Gastroesophageal sphincter (tissue), 4 donors: ENCODE measurements around the gene NEDD9. TPM values are rescaled to one million over a fixed set of nuclear protein-coding genes. Genes with fewer than 3 reads are reported as not detected.

Experiments
- ATAC-seq: fragments of 150-250 bp; one replicate; pipeline ENCODE4 v1.9.1; 2016; ENCODE audit warnings: mild to moderate bottlenecking, moderate library complexity
- H3K27ac ChIP-seq, 4 donors: fragments of 200-600 bp; sonication (generic) in 3 of 4; 1 replicate in 3 of 4; 2 replicates in 1 of 4; pipeline ENCODE4 v1.5.1; 2016 to 2019
- H3K27me3 ChIP-seq: fragments of 200-600 bp; sonication (generic); one replicate; pipeline ENCODE4 v1.5.1; 2019
- H3K36me3 ChIP-seq, 2 donors: fragments of 200-600 bp; sonication (generic); one replicate each; pipeline ENCODE4 v1.5.1; 2019; ENCODE audit warnings: control low read depth in 1 of 2
- H3K4me1 ChIP-seq, 3 donors: fragments of 200-600 bp; sonication (generic); 1 replicate in 2 of 3; 2 replicates in 1 of 3; pipeline ENCODE4 v1.5.1; 2016 to 2019; ENCODE audit warnings: control low read depth in 2 of 3
- H3K4me3 ChIP-seq, 2 donors: fragments of 200-600 bp; sonication (generic); one replicate each; pipeline ENCODE4 v1.5.1; 2019; ENCODE audit warnings: mild to moderate bottlenecking in 1 of 2, moderate library complexity in 1 of 2
- H3K9me3 ChIP-seq, 3 donors: fragments of 200-600 bp; sonication (generic); one replicate each; pipeline ENCODE4 v1.5.1; 2017 to 2019; ENCODE audit warnings: control low read depth in 2 of 3
- CTCF ChIP-seq, 4 experiments: fragments of 200-600 bp in 2 of 4; fragments of 450-650 bp in 2 of 4; sonication (generic) in 1 of 4; IDR thresholded peaks; one replicate each; pipeline ENCODE4 v1.5.1; 2017 to 2019; ENCODE audit warnings: antibody characterized with exemption in 4 of 4, mild to moderate bottlenecking in 2 of 4, moderate library complexity in 2 of 4
- EP300 ChIP-seq: sonication (generic); formaldehyde crosslinking; IDR thresholded peaks from one replicate; pipeline ENCODE4 v1.6.1; 2017; ENCODE audit warnings: antibody characterized with exemption, mild to moderate bottlenecking
- POLR2A ChIP-seq, 2 donors: fragments of 450-650 bp; IDR thresholded peaks; one replicate each; pipeline ENCODE4 v1.6.1; 2017; ENCODE audit warnings: antibody characterized with exemption in 2 of 2, mild to moderate bottlenecking in 2 of 2, moderate library complexity in 1 of 2
- POLR2AphosphoS5 ChIP-seq: sonication (generic); formaldehyde crosslinking; IDR thresholded peaks from one replicate; pipeline ENCODE4 v1.6.1; 2017; ENCODE audit warnings: antibody characterized with exemption
- WGBS, 2 donors: methylation state at CpG; one replicate each; pipeline ENCODE4 v1.1.5; 2018; ENCODE audit warnings: low coverage in 1 of 2; 5-methylcytosine and 5-hydroxymethylcytosine counted together
- total RNA-seq, 4 donors: library from RNA; depleted of rRNA; stranded (reverse); fragments of >200 nt; gene quantifications; one replicate each; pipeline ENCODE4 v1.1.0, GENCODE V29; 2016

NEDD9 gene
- total RNA-seq, 4 donors from 2014 or later: 13.1 to 42.7 (median 26.7) TPM

- Histone ChIP-seq H3K36me3 (no peaks in the 10 kb centered on the region), H3K4me3 (no peak overlapping the region), H3K9me3 (no peaks in the 10 kb centered on the region), H3K27me3 (no peaks in the 10 kb centered on the region), H3K4me1 (peaks cover 0 to 52% (median 20%) of the 10 kb centered on the region in 3 donors), H3K27ac (peak overlapping the region in 3 of 4 donors; percentile 36 to 71 (median 49))
- WGBS, 2 donors: 30 to 41% methylated on average over 3 to 4 of the region's 5 CpGs
- peak; percentile 85 for ATAC-seq
- peak; percentile 92 for TF ChIP-seq POLR2AphosphoS5
- no peak for TF ChIP-seq CTCF (IDR thresholded peaks at IDR 0.05)
Observed at GRCh38 chr6:11207199-11207968, 25.1 kb downstream of the NEDD9 start.

GRCh38 chr6:11206576-11206975 lies 25.9 kb downstream of the NEDD9 start:
- H3K27ac ChIP-seq: peak overlapping the region in 3 of 4 donors; percentile 36 to 71 (median 49)
- TF ChIP-seq POLR2A (IDR thresholded peaks at IDR 0.05) (no peak), CTCF (IDR thresholded peaks at IDR 0.05) (no peak), EP300 (no peak), POLR2AphosphoS5 (no peak)
- ATAC-seq: no peak
- no peak overlapping the region for H3K4me3 ChIP-seq
- no peaks in the 10 kb centered on the region for H3K36me3 ChIP-seq
- no peaks in the 10 kb centered on the region for H3K9me3 ChIP-seq
- H3K27me3 ChIP-seq: no peaks in the 10 kb centered on the region
- H3K4me1 ChIP-seq: peaks cover 0 to 51% (median 19%) of the 10 kb centered on the region in 3 donors
- 51 to 78% methylated on average over 2 to 3 of the region's 3 CpGs for WGBS, 2 donors

DNA sequence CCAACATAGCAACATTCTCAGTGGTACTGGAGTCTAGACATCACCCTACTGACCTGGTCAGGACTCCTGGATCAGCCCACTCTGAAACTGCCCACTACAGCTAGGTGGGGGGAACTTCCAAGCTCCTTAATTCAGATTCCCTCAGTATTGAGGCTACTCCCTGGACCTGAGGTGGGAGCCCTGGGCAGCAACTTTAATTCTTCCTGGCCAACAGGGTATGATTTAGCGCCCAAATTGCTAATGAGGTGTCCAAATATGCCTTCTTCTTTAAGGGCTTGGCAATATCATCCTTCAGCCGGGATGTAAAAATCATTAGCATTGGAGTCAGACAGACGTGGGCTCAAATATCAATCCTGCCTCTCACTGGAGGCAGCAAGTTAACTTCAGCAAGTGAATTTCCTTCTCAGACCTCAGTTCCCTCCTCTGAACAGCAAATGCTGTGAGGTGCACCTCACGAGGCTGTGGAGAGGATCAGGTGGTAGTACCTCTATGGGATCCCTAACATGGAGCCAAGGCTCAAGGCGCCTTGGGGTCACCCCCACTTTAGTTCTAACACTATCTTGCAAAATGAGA lies 27.6 kb downstream of the NEDD9 start:
- TF ChIP-seq EP300 (no peak), POLR2A (IDR thresholded peaks at IDR 0.05) (no peak), POLR2AphosphoS5 (no peak), CTCF (IDR thresholded peaks at IDR 0.05) (no peak)
- no peaks in the 10 kb centered on the region for H3K9me3 ChIP-seq

DNA sequence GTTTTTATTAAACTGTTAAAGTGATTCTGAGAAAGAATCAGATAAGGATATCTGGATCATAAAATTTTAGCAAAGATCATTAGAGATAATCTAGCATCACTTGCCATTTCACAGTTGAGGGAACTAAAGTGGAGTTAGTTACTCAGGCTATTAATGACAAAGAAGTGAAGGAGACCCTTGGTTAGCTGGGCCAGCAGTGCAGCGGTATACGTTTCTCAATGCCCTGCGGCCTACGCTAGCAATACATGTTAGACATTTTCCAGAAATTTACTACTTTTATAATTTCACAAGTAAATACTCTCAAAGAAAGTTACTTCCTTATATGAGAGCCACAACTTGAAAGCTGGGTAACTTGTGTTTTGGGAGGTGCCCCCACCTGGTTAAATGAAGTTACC lies 28.5 kb downstream of the NEDD9 start:
- peaks cover 0 to 29% (median 9%) of the 10 kb centered on the region in 3 donors for H3K4me1 ChIP-seq
- H3K27me3 ChIP-seq: no peaks in the 10 kb centered on the region
- 98 to 100% methylated on average over 3 to 4 of the region's 4 CpGs for WGBS, 2 donors
- no peak overlapping the region for H3K27ac ChIP-seq
- TF ChIP-seq EP300: no peak
- no peak for TF ChIP-seq CTCF (IDR thresholded peaks at IDR 0.05)
- no peak for TF ChIP-seq POLR2AphosphoS5
- no peak for TF ChIP-seq POLR2A (IDR thresholded peaks at IDR 0.05)
- ATAC-seq: no peak
- no peaks in the 10 kb centered on the region for H3K36me3 ChIP-seq
- H3K9me3 ChIP-seq: no peaks in the 10 kb centered on the region
- H3K4me3 ChIP-seq: no peak overlapping the region

More for the DNA sequence above, 27.6 kb downstream of the NEDD9 start:
- Histone ChIP-seq H3K4me3 (no peak overlapping the region), H3K36me3 (no peaks in the 10 kb centered on the region), H3K27ac (peak overlapping the region in 1 of 4 donors; percentile 27), H3K27me3 (no peaks in the 10 kb centered on the region), H3K4me1 (peaks cover 0 to 37% (median 9%) of the 10 kb centered on the region in 3 donors)
- WGBS, 2 donors: 94 to 100% methylated on average over 2 of the region's 5 CpGs
- no peak for ATAC-seq
